ENCODE results near the gene RNU1-2. TPM values are rescaled to one million over a fixed set of nuclear protein-coding genes. Genes with fewer than 3 reads are reported as not detected.
A peak's percentile ranks its signal among the peaks of the same experiment; 100 is the strongest.
"Not testable (repeated sequence)": the region's sequence is repeated elsewhere in the genome, so short reads cannot be mapped to it uniquely, and the experiment has no call there.

Gene RNU1-2
- total RNA-seq, 1 donor from 2014 or later: 3,957 TPM

DNA sequence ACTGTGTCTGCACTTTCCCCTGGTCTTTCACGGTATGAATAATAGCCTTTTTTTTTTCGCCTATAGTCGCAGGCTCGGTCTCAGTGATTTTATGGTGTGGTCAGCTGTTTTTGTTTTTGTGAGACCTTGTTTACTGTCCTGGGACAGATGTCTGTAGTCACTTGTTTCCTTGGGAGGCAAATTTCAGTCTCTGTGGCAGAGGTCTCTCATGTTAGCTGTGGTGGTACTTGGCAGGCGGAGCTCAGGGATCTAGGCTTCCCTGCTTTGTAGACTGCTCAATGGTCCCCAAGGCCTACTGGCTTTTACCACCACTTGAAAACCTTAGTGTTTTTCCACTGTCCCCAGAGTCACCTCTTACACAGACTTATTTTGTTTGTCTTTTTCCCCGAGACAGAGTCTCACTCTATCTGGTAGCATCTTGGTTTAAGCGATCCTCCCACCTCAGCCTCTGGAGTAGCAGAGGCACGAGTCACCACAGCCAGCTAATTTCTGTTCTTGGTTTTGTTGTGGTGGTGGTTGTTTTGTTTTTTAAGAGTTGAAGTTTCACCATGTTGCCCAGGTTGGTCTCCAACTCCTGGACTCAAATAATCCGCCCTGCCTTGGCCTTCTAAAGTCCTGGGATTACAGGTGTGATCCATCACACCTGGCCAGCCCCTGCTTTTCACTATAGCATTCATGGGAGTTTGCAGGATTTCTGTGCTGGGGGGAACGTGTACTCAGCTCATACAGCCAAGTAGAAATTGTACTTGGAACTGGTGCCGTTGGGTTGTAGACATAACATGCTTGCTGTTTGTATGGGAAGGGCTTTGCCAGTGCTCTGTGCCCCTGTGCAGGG, 10.3 kb downstream of the RNU1-2 start:
- Mint-ChIP-seq H3K27ac (no peak overlapping the region), H3K4me3 (ENCODE audit: low read depth) (no peak overlapping the region), H3K4me1 (ENCODE audit: low read depth) (peaks cover 8% of the 10 kb centered on the region), H3K9me3 (ENCODE audit: low read depth) (no peaks in the 10 kb centered on the region), H3K27me3 (no peaks in the 10 kb centered on the region), H3K36me3 (ENCODE audit: insufficient read depth) (no peaks in the 10 kb centered on the region)
- TF ChIP-seq CTCF (IDR thresholded peaks at IDR 0.05; ENCODE audit: unreplicated experiment): no peak
- DNase-seq (ENCODE audit: low spot score, unreplicated experiment): no peak

- Mint-ChIP-seq H3K27ac (no peak overlapping the region), H3K4me1 (ENCODE audit: low read depth) (peaks cover 8% of the 10 kb centered on the region), H3K27me3 (no peaks in the 10 kb centered on the region), H3K4me3 (ENCODE audit: low read depth) (no peak overlapping the region), H3K36me3 (ENCODE audit: insufficient read depth) (no peaks in the 10 kb centered on the region), H3K9me3 (ENCODE audit: low read depth) (no peaks in the 10 kb centered on the region)
- no peak for DNase-seq (ENCODE audit: low spot score, unreplicated experiment)
- TF ChIP-seq CTCF (IDR thresholded peaks at IDR 0.05; ENCODE audit: unreplicated experiment): no peak
These were observed 11.1 kb downstream of the RNU1-2 start for GRCh38 chr1:16906873-16907272.

- DNase-seq (ENCODE audit: low spot score, unreplicated experiment): no peak
These were observed 12.3 kb downstream of the RNU1-2 start for GRCh38 chr1:16907870-16908758.

GRCh38 chr1:16911851-16912721, 16.3 kb downstream of the RNU1-2 start:
- H3K9me3 Mint-ChIP-seq (ENCODE audit: low read depth); H3K27me3 Mint-ChIP-seq; H3K4me1 Mint-ChIP-seq (ENCODE audit: low read depth); H3K4me3 Mint-ChIP-seq (ENCODE audit: low read depth); DNase-seq (ENCODE audit: low spot score, unreplicated experiment); H3K36me3 Mint-ChIP-seq (ENCODE audit: insufficient read depth): not testable (repeated sequence)
- H3K27ac Mint-ChIP-seq: peak overlapping the region; percentile 16
- peak; percentile 51 for TF ChIP-seq CTCF (IDR thresholded peaks at IDR 0.05; ENCODE audit: unreplicated experiment)

More at GRCh38 chr1:16907870-16908758, 12.3 kb downstream of the RNU1-2 start:
- Mint-ChIP-seq H3K4me1 (ENCODE audit: low read depth) (peaks cover 6% of the 10 kb centered on the region), H3K9me3 (ENCODE audit: low read depth) (no peaks in the 10 kb centered on the region), H3K36me3 (ENCODE audit: insufficient read depth) (no peaks in the 10 kb centered on the region), H3K4me3 (ENCODE audit: low read depth) (no peak overlapping the region), H3K27me3 (no peaks in the 10 kb centered on the region), H3K27ac (no peak overlapping the region)
- no peak for TF ChIP-seq CTCF (IDR thresholded peaks at IDR 0.05; ENCODE audit: unreplicated experiment)

GRCh38 chr1:16912742-16913141, 17.0 kb downstream of the RNU1-2 start:
- not testable (repeated sequence) for H3K4me1 Mint-ChIP-seq (ENCODE audit: low read depth); H3K36me3 Mint-ChIP-seq (ENCODE audit: insufficient read depth); DNase-seq (ENCODE audit: low spot score, unreplicated experiment); H3K27ac Mint-ChIP-seq; H3K9me3 Mint-ChIP-seq (ENCODE audit: low read depth); H3K27me3 Mint-ChIP-seq
- H3K4me3 Mint-ChIP-seq (ENCODE audit: low read depth): peak overlapping the region; percentile 65

Measured in progenitor cell of endocrine pancreas (in vitro differentiated cells).